B cell (primary cell): ENCODE results near the gene MCM10. TPM values are rescaled to one million over a fixed set of nuclear protein-coding genes. Genes with fewer than 3 reads are reported as not detected.

ENCODE experiments used
- ATAC-seq: fragments of 200-7000 bp; cut with Tn5 transposase; one replicate; pipeline ENCODE4 v1.10.0; 2021; ENCODE audit warnings: low read depth, mild to moderate bottlenecking, moderate number of reproducible peaks, moderate library complexity
- CTCF ChIA-PET: fragments of 350-600 bp; sonication (Branson Sonifier 250); formaldehyde crosslinking; loops from one replicate; lab custom pipeline; 2021; ENCODE audit warnings: antibody characterized with exemption, inconsistent platforms; lab: Charles Lee
- POLR2A ChIA-PET: fragments of 350-600 bp; sonication (Branson Sonifier 250); formaldehyde crosslinking; loops from one replicate; lab custom pipeline; 2021; ENCODE audit warnings: antibody characterized with exemption; lab: Charles Lee
- DNase-seq: peaks from one replicate; pipeline ENCODE4 v3.0.0; 2013
- H2AFZ ChIP-seq: 2 replicates; pipeline ENCODE4 v1.6.1; 2012; ENCODE audit warnings: mild to moderate bottlenecking, low read depth, low read length; ENCODE audit not compliant: insufficient read depth, poor library complexity, severe bottlenecking
- H3K27ac ChIP-seq, 2 donors: 1 replicate in 1 of 2; 2 replicates in 1 of 2; pipeline ENCODE4 v1.5.1; 2012 to 2013; ENCODE audit warnings: low read length in 2 of 2, mild to moderate bottlenecking in 2 of 2, moderate library complexity in 1 of 2
- H3K27me3 ChIP-seq, 4 experiments: fragments of 200-600 bp in 1 of 4; sonication (generic) in 1 of 4; replicated peaks in 1 of 4; 1 replicate in 2 of 4; 2 replicates in 2 of 4; pipeline versions ENCODE4 v1.6.1 to v1.7.0; 2013 to 2016; ENCODE audit warnings: low read length in 3 of 4, mild to moderate bottlenecking in 2 of 4, mixed read lengths in 1 of 4, moderate library complexity in 1 of 4; ENCODE audit not compliant: insufficient read depth in 4 of 4, control insufficient read depth in 3 of 4; ENCODE audit errors: control extremely low read depth in 1 of 4
- H3K36me3 ChIP-seq, 2 experiments: replicated peaks in 1 of 2; 1 replicate in 1 of 2; 2 replicates in 1 of 2; pipeline versions ENCODE4 v1.6.1 to v1.7.1; 2013; ENCODE audit warnings: low read length in 1 of 2; ENCODE audit not compliant: insufficient read depth in 2 of 2, control insufficient read depth in 1 of 2; ENCODE audit errors: control extremely low read depth in 1 of 2, extremely low read depth in 1 of 2
- H3K4me1 ChIP-seq, 2 donors: fragments of 200-600 bp in 1 of 2; sonication (generic) in 1 of 2; 1 replicate in 1 of 2; 2 replicates in 1 of 2; pipeline versions ENCODE4 v1.5.1 to v1.6.1; 2013 to 2017; ENCODE audit warnings: low read length in 2 of 2; ENCODE audit not compliant: control insufficient read depth in 2 of 2, insufficient read depth in 2 of 2
- H3K4me2 ChIP-seq: replicated peaks from 2 replicates; pipeline ENCODE3; 2012; ENCODE audit warnings: mild to moderate bottlenecking, low read depth, low read length; ENCODE audit not compliant: poor library complexity, severe bottlenecking
- H3K4me3 ChIP-seq, 5 experiments: fragments of 200-600 bp in 1 of 5; sonication (generic) in 1 of 5; 1 replicate in 3 of 5; 2 replicates in 2 of 5; pipeline versions ENCODE4 v1.5.1 to v1.7.0; 2011 to 2016; ENCODE audit warnings: low read length in 4 of 5, mild to moderate bottlenecking in 4 of 5, low read depth in 2 of 5, control low read depth in 1 of 5, moderate library complexity in 1 of 5; ENCODE audit not compliant: insufficient read depth in 1 of 5; ENCODE audit errors: control extremely low read depth in 1 of 5, extremely low read depth in 1 of 5
- H3K79me2 ChIP-seq: fragments of 200-600 bp; sonication (generic); one replicate; pipeline ENCODE4 v1.6.0; 2016; ENCODE audit warnings: low read length; ENCODE audit not compliant: control insufficient read depth, insufficient read depth
- H3K9ac ChIP-seq: fragments of 200-600 bp; sonication (generic); 2 replicates; pipeline ENCODE4 v1.6.1; 2017; ENCODE audit warnings: mild to moderate bottlenecking, low read length, moderate library complexity
- H3K9me3 ChIP-seq, 3 donors: one replicate each; pipeline versions ENCODE4 v1.6.1 to v1.7.1; 2013; ENCODE audit warnings: low read length in 2 of 3; ENCODE audit not compliant: control insufficient read depth in 2 of 3, insufficient read depth in 1 of 3; ENCODE audit errors: control extremely low read depth in 1 of 3
- H4K20me1 ChIP-seq: 2 replicates; pipeline ENCODE4 v1.6.0; 2012; ENCODE audit warnings: mild to moderate bottlenecking, low read length; ENCODE audit not compliant: insufficient read depth, control insufficient read depth, poor library complexity, severe bottlenecking
- H3K27ac Mint-ChIP-seq: one replicate; pipeline ENCODE4 v1.8.0; 2021; ENCODE audit warnings: mixed read lengths
- H3K27me3 Mint-ChIP-seq: one replicate; pipeline ENCODE4 v1.8.0; 2021; ENCODE audit warnings: mixed read lengths
- H3K4me1 Mint-ChIP-seq: one replicate; pipeline ENCODE4 v1.8.0; 2021; ENCODE audit warnings: mixed read lengths
- H3K4me3 Mint-ChIP-seq: one replicate; pipeline ENCODE4 v1.8.0; 2021; ENCODE audit warnings: mixed read lengths
- H3K9me3 Mint-ChIP-seq: one replicate; pipeline ENCODE4 v1.8.0; 2022; ENCODE audit warnings: mixed read lengths; ENCODE audit not compliant: insufficient read depth
- EZH2 ChIP-seq: IDR thresholded peaks from 2 replicates; pipeline ENCODE4 v1.6.1; 2012; ENCODE audit warnings: borderline replicate concordance, low read depth, mild to moderate bottlenecking, moderate library complexity, low read length; ENCODE audit not compliant: insufficient read depth, poor library complexity, severe bottlenecking
- WGBS: methylation state at CpG from one replicate; pipeline ENCODE4 v1.1.5; 2013; ENCODE audit warnings: missing lambda C conversion rate; ENCODE audit not compliant: insufficient coverage; 5-methylcytosine and 5-hydroxymethylcytosine counted together
- intact Hi-C: fragments of 100-400 bp; cut with micrococcal nuclease; formaldehyde crosslinking; loops from one replicate; pipeline ENCODE4 v1.10.0; 2022
- polyA plus RNA-seq: library from polyadenylated mRNA; depleted of rRNA; stranded (reverse); fragments of >200 nt; gene quantifications from 2 replicates; pipeline ENCODE4 v1.2.3, GENCODE V29; 2012
- total RNA-seq, 2 donors: library from RNA; stranded (reverse); fragments of 120-200 nt in 1 of 2; gene quantifications; 1 replicate in 1 of 2; 2 replicates in 1 of 2; pipeline versions ENCODE4 v1.2.3 to v1.2.4, GENCODE V29; 2013 to 2022
- TF ChIP-seq, protein P1 (sequence below): fragments of 200-600 bp; IDR thresholded peaks from one replicate; pipeline ENCODE4 v1.8.0; 2022; ENCODE audit warnings: antibody characterized with exemption, mild to moderate bottlenecking

Gene MCM10
- total and polyA plus RNA-seq, 2 donors (not counting 1 experiment from before 2014, with no cell fraction given): 0.42 to 0.88 TPM

- H4K20me1 ChIP-seq: no peaks in the 10 kb centered on the region
- H3K9ac ChIP-seq: no peak overlapping the region
- Mint-ChIP-seq H3K27ac (no peak overlapping the region), H3K4me3 (no peak overlapping the region), H3K9me3 (no peaks in the 10 kb centered on the region), H3K27me3 (no peaks in the 10 kb centered on the region), H3K4me1 (peaks cover 17% of the 10 kb centered on the region)
- no peak for DNase-seq
- no peak overlapping the region for H2AFZ ChIP-seq
- peaks cover 12 to 13% of the 10 kb centered on the region in 2 donors for H3K4me1 ChIP-seq
- ChIA-PET POLR2A (no interaction called here), CTCF (no interaction called here)
- H3K27ac ChIP-seq: no peak overlapping the region
- H3K4me2 ChIP-seq: no peak overlapping the region
- ATAC-seq: no peak
- TF ChIP-seq EZH2: no peak
- TF ChIP-seq, protein P1, sequence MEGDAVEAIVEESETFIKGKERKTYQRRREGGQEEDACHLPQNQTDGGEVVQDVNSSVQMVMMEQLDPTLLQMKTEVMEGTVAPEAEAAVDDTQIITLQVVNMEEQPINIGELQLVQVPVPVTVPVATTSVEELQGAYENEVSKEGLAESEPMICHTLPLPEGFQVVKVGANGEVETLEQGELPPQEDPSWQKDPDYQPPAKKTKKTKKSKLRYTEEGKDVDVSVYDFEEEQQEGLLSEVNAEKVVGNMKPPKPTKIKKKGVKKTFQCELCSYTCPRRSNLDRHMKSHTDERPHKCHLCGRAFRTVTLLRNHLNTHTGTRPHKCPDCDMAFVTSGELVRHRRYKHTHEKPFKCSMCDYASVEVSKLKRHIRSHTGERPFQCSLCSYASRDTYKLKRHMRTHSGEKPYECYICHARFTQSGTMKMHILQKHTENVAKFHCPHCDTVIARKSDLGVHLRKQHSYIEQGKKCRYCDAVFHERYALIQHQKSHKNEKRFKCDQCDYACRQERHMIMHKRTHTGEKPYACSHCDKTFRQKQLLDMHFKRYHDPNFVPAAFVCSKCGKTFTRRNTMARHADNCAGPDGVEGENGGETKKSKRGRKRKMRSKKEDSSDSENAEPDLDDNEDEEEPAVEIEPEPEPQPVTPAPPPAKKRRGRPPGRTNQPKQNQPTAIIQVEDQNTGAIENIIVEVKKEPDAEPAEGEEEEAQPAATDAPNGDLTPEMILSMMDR: no peak
- H3K36me3 ChIP-seq: peaks cover 11 to 49% of the 10 kb centered on the region in 2 experiments
- intact Hi-C loops: no loop called here
- no peaks in the 10 kb centered on the region for H3K9me3 ChIP-seq
- no CpG with 5 or more reads among the region's 1 CpG for WGBS
- H3K4me3 ChIP-seq: no peak overlapping the region
- H3K27me3 ChIP-seq: peaks cover 0 to 2% (median 0%) of the 10 kb centered on the region in 4 experiments
- no peaks in the 10 kb centered on the region for H3K79me2 ChIP-seq
Measured at GRCh38 chr10:13121500-13121854, 39.9 kb upstream of the MCM10 start.

DNA sequence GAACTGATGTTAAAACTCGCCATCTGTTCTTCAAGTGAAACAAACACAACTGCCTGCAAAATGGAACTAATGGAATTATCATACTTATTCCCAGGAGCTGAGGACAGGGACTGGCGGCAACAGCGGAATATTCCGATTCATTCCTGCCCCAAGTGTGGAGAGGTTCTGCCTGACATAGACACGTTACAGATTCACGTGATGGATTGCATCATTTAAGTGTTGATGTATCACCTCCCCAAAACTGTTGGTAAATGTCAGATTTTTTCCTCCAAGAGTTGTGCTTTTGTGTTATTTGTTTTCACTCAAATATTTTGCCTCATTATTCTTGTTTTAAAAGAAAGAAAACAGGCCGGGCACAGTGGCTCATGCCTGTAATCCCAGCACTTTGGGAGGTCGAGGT is 24.7 kb upstream of the MCM10 start:
- Histone ChIP-seq H3K27me3 (no peaks in the 10 kb centered on the region), H3K4me1 (no peaks in the 10 kb centered on the region), H4K20me1 (no peaks in the 10 kb centered on the region), H2AFZ (no peak overlapping the region), H3K4me3 (no peak overlapping the region), H3K36me3 (peaks cover 2 to 70% of the 10 kb centered on the region in 2 experiments), H3K79me2 (no peaks in the 10 kb centered on the region), H3K27ac (no peak overlapping the region), H3K9me3 (no peaks in the 10 kb centered on the region), H3K4me2 (no peak overlapping the region), H3K9ac (no peak overlapping the region)
- Mint-ChIP-seq H3K27ac (no peak overlapping the region), H3K9me3 (no peaks in the 10 kb centered on the region), H3K4me3 (no peak overlapping the region), H3K4me1 (no peaks in the 10 kb centered on the region), H3K27me3 (no peaks in the 10 kb centered on the region)
- CTCF ChIA-PET: no interaction called here
- WGBS: 90% methylated on average over 2 of the region's 8 CpGs
- POLR2A ChIA-PET: no interaction called here
- intact Hi-C loops: no loop called here
- DNase-seq: no peak
- ATAC-seq: no peak
- no peak for TF ChIP-seq EZH2
- TF ChIP-seq, protein P1: no peak
